Kidney capillary endothelial cell (primary cell): ENCODE measurements around the gene ROR1.

Source experiments
- DNase-seq: peaks from one replicate; pipeline ENCODE4 v3.0.0-alpha.2; 2018; ENCODE audit warnings: low spot score

ROR1 gene

DNA sequence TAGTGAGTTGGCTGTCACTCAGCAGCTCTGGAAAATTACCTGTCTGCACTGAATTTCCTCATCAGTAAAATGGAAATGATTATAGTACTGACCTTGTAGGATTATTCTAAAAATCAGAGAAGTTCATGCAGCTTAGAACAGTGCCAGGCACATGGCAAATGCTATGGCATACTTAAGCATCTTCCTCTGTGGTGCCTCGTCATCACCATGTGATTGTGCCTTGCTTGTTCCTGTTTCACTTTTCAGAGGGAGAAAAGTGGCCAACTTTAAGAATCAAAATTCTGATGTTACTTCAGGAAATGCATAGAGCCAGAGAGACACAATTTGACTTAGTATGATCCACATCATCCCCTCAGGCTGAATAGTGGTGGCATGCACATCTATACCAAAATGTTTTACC, 203.6 kb downstream of the ROR1 start:
- no peak for DNase-seq

DNA sequence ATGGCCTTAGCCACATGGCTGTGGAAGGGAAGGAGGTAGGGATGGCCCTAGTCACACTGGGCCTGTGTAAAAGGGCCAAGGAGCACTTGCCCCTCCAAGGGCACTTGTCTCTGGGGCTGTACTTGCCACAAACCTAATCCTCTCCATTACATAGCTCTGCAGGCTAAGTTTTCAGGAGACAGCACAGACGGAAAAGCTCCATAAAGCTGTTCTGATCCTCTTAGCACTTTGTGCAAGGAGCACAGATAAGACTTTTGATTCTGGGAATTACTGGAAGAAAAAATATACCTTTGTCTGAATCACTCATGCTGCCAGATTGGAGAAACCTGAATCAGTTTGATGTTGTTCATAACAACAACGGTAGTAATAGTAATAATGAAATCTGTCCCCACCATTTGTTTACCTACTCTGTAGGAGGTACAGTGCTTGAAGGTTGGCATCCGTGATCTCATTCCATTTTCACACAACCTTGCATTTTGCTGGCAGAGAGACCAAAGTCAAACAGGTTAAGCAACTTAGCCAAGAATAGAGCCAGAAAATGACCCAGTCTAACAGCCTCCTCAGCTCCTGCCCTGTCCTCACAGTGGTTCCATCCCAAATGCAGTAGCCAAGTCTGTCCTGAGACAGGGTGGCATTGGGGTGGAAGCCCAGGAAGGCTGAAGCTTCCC, 207.1 kb downstream of the ROR1 start:
- no peak for DNase-seq

DNA sequence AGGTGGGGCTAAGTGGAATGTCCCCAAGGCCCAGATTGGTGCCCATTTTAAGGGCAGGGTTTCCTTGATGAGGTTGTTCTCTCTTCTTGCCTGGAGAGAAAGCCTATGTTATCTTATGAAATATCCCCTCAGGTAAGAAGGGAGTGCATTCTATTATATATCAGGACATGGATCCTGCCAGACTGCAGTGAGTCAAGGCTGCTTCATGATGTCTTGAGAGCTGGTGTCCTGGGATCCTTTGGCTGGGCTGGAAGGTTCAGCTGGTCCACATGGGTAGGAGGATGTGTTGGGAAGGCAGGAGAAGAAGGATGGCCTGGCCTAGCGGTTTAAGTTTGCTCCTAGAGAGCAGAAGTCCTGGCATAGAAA, 207.6 kb downstream of the ROR1 start:
- DNase-seq, result no peak

DNA sequence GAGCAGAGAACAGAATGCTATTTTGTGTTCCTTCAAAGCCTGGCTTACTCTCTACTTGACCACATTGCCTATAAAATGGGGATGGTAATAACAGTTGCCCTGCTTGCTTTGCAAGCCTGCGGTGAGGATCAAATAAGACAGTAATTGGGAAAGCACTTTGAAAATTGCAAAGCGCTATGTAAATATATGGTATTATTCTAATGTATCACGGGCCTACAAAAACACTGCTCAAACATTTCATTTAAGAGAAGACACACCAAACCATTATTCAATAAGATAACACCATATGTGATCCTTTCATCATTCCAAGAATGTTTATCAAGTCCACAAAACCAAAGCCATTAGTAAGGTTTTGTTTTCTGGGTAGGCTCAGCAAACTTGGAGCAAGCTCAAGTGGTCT, 208.4 kb downstream of the ROR1 start:
- no peak for DNase-seq

DNA sequence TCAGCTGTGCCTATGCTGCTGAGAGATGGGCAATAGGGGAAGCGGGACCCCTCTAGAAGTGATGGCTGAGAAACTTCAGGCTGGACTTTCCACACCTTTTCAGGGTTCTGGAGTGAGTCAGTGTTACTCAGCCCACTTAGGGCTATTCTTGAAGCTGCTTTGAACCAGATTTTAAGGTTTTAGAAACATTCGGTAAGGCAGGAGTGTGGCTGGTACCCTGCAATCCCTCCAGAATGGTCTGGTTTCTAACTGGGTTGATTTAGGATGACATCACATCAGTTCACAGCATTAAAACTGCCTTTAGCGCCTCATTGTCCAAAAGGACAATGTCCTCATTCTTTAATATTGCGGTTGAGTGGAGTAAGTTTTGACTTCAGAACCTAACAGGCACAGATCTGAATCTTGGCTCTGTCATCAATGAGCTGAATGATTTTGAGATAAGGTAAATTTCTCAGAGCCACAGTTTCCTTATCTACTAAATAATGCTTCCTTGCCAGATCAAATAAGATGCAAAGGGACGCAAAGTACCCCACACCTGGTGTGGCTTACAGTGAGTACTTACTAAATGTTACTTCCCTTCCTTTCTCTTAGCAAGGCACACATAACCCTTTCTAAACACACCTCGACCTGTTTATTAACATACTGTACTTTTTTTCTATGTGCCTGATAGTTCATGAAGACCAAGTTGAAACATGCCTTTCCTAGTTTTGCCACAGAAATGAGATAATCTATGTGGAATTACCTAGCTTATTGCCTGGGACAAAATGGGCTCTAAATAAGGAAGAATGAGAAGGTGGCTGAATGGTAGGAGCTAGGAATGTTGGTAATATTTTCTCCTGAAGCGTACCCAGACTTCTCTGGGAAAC, 209.8 kb downstream of the ROR1 start:
- no peak for DNase-seq

DNA sequence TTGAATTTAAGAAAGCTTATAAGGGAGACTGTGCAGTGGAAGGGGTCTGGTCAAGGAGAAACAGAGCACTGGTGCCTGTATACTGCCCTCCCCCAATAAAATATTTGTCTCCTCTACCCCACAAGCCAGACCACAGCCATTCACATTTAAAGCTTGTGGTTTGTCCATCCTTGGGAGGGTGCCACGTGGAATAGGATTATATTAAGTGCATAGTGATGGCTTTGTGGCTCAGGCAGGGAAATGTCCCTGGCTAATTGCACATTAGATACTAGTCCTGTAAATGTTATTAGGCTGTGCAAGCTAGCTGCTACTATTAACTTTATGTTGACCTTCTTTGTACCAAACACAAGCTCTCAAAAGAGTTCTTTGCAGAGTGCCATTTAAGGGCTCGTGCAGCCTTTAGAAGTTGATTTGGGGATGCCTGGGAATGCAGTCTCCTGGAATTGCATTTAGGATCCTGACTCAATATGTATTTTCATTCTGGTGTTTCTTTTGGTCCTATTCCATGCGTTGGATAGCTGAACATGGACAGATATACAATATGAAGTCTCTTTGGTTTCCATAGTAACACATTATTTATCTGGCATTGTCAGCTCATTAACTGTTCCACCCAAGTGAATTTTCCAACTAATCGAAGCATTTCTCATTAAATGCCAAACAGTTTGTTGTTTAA, 210.6 kb downstream of the ROR1 start:
- DNase-seq, result no peak

DNA sequence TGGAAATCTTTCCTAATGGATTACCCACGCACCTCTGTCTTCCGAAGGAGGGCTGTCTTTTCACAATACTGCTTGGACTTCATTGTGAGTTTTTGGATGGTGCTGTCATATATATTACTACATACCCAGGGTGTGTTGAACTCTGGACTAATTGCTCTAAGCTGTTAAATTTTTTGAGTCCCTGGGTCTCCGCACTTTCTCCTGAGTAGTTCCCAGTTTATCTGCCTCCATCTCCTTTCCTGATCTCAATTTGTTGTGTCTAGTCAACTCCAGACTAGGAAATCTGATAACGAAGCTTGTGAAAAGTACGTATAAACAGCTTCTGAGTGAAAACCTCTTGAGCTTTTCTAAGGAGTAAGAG, 211.1 kb downstream of the ROR1 start:
- DNase-seq, result no peak

DNA sequence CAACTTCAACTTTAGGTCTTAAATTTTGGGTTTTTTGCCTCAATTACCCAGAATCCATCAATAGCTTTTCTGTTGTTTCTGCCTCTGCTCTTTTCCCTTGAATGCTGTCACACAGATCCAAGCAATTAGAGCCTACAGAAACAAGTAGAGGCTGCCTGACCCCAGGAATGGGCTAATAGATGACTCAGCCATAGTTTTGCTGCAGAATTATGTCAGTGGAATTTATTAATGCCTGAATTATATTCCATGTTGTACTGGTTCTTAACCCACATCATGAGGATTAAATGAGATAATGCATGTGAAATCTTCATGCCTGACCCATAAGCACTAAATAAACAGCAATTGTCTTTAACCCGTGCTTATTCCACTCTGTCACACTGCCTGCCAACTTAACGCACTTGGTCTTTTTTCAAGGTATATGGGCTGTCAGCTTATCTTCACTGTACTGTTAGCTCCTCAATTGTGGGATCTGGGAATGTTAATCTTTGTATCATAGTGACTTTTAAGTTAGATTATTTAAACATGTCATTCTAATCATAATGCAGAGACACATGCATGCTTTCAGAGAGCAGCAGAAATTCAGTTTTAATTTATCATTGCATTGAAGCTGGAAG, 213.3 kb downstream of the ROR1 start:
- no peak for DNase-seq

DNA sequence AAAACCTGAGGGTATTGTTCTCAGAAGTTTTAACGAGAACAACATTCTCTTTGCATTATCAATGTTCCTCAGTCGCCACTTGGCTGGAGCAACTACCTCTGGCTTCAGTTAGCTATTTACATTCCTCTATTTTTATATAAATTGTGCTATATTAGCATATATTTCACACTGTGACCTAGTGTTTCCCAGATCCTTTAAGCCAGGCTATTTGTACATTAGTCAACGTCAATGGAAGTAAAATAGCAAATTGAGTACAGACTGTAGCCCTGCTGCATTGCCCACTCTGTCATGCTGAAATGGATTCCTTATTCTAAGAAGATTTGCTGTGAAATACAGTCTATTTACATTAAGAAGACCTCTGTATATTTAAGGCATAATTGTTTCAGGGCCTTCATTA, 213.8 kb downstream of the ROR1 start:
- DNase-seq, result no peak

DNA sequence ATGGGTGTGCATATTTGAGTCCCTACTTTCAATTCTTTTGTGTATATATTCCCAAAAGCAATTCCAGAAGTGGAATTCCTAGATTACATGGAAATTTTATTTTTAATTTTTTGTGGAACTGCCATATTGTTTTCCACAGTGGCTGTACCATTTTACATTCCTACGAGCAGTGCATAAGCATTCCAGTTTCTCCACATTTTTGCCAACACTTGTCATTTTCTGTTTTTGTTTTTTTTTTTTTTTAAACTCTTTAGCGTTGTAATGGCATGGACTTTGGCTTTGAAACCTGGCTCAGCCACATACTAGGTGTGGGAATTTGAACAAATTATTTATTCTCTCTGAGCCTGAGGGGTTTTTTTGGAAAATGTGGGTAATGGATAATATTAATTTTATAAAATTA, 215.1 kb downstream of the ROR1 start:
- DNase-seq, result no peak

DNA sequence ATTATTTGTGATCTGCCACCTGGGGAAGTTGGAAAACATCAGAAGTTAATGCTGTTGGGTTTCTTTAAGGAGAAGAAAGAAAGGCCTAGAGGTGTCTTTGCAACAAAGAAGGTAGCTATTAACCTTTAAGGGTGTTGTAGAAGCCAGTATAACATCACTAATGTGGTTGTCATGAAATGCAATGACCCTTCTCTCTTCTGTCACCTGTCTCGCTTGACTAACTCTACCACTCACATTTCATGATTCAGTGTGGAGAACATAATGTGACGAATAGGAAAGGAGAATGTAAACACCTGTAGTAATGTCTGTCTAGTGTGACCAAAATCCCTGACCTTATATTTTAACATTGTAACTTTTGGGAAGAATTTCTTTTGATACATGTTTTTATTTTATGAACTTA, 217.9 kb downstream of the ROR1 start:
- no peak for DNase-seq

DNA sequence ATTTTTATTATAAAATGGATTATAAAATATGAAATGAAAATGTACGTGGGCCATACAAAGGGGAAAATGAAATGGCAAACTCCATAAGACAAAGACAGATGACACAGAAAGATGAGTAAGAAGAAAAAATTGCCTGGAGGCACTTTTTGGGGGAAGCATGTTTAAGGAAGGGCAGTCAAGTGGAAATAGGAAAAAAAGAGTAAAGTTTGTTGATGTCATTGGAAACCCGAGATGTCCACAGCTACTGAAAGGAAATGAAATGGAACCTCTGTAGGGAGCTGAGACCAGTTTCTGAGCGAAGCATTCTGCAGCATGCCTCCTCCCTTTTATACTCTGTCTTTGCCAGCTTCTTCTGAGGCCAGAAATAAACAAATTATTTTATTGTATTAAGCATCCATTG, 226.2 kb downstream of the ROR1 start:
- no peak for DNase-seq

DNA sequence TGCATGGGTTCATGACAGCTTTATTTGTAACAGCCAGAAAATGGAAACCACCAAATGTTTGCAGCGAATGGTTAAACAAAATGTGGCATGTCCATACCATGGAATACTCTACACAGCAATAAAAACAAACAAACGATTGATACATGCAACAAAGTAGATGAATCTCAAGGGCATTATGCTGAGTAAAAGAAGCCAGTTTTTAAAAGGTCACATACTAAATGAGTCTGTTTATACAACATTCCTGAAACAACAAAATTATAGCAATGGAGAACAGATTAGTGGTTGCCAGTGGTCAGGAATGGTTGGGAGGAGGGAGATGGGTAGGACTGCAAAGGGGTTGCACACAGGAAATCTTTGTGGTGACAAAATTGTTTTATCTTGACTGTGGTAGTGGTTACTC, 227.2 kb downstream of the ROR1 start:
- DNase-seq, result no peak

DNA sequence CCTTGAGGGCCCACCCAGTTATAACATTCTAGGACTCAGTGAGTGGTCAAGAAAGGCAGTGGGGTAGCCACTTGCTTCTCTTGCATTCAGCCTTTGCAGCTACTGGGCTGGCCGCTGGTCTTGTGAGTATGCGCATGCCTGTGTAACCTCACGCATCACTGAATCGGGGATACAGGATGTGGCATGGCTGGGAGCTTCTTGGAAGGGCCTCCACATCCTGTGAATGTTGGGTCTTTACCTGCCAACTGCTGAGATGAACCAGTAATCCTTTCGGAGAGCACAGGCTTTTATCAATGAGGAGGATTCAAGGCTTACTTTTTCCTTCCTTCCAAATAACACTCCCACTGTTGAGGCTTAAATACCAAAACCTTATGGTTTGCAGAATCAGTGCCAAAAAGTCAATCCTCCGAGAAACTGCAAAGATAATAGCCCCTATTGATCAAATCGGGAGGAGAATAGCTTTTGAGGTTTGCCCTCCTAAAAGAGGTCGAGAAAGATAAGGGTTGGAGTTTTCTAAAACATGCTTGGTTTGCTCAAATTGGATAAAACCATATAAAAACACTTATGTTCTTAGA, 230.7 kb downstream of the ROR1 start:
- no peak for DNase-seq

DNA sequence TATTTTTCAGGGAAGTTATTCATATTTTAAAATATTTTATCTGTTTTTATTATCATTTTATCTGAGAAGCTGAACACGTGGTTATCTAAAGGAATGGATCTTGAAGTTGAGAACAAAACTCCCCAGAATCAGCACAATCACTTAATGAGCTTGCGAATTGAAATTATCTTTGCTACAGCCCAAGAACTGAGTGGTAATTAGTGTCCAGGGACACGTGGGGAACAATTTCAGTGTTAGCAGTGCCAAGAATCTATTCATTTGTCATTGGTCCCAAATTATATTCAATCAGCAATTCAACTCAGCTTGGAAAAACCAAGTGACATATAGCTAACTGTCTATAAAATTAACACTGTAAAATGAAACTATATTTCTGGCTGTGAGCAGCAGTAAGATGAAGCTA, 232.0 kb downstream of the ROR1 start:
- no peak for DNase-seq

DNA sequence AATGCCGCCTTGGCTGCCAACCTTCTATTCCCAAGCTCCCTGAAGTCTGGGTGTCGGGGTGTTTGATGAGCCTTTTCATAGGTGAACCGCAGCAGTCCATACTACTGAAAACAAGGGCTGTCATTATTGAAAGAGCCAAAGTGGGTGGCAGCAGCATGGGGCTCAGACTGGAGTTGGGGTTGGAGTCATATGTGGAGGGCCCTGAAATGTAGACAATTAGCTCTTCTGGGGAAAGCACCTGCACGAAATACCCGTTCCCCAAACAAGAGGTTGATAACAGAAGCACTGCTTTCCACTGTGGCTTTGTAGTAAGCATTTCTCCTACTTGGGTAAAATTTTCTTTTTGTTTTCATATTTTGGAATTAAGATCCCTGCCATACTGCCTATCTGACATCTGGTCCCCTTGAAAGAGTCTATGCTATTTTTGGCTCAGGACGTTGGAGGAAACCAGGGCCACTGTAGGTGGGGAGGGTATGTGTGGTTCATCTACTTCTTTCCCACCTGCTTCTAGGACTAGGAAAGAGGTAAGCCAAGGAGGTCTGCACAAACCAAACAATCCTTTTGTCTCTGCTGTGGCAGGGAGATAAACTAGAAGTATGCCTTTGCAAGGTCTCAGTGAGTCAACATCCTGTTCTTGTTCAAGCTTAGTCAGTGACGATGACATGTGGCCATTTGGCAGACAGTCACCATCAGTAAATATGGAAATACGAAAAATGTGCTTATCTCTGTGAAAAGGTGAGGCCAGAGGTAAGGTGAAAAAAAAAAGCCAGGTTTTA, 232.6 kb downstream of the ROR1 start:
- peak; percentile 76 for DNase-seq

DNA sequence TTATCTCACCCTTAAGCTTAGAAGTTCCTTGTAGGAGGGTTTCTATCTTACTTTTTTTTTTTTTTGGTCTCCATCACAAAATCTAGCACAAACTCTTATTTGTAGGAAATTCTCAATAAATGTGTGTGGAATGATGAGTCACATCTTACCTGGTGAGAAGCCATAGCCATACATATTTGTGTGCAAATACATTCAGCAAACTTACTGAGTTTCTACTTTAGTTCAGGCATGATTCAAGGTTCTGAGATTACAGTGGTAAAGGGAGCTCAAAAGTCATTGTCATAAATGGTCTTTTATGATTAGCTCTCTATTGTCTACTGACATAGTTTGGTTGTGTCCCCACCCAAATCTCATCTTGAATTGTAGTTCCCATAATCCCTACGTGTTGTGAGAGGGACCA, 236.5 kb downstream of the ROR1 start:
- DNase-seq, result no peak

DNA sequence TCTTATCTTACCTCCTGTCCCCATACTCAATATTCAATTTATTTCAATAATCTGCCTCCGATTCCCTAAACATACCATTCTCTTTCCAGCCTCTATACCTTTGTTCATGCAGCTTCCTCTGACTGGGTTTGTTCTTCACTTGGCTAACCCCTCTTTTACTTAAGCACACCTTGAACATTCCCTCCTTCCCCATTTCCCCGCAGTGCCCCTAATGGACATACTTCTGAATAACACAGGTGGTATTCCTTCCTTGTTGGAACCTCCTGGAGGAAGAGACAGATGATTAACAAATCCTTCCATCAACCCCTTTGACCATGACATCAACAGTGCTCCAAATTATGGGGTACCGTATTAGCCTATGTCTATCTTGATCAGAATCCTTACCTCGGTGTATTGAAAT, 239.6 kb downstream of the ROR1 start:
- no peak for DNase-seq

DNA sequence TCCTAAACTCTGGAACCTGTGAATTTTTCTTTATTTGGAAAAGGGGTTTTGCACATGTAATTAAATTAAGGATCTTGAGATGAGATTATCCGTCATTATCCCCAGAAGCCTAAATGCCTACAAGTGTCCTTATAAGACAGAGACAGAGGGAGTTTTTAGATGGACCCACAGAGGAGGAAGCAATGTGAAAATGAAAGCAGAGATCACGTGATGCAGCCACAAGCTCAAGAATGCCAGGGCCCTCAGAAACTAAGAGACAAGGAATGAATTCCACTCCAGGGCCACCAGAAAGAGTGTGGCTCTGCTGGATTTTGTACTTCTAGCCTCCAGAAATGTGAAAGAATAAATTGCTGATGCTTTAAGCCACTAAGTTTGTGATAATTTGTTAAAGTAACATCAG, 246.0 kb downstream of the ROR1 start:
- no peak for DNase-seq

DNA sequence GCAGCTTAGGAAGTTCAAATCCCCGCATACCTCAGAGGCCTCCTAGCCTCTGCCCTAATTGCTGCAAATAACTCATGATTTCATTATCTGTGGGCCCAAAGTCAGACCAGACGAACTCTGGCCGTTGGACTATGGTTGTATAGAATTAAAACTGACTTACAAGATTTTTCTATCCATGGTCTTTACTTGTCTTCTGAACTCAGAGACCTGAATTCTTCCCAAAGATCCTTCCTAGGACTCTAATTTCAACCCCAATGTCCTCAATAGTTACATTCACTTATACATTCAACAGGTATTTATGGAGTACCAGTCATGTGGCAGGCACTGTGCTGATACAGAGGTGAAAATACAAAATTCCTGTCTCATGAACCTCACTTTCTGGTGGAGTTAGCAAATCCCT, 247.2 kb downstream of the ROR1 start:
- DNase-seq, result no peak

DNA sequence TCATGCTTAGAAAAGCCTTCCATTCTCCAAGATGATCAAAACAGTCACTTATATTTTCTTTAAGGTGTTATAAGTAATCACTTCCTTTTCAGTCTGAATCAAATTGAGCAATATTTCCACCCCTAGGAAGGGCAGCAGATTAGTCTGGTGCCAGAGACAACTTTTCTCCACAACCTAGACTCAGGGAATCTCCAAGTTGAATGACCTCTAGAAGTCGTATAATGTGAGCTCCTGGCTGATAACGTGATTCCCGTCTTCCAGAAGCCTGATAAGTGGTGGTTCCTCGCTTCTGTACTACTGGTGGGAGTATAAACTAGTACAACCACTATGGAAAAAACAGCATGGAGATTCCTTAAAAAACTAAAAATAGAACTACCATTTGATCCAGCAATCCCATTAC, 251.2 kb downstream of the ROR1 start:
- DNase-seq, result no peak

DNA sequence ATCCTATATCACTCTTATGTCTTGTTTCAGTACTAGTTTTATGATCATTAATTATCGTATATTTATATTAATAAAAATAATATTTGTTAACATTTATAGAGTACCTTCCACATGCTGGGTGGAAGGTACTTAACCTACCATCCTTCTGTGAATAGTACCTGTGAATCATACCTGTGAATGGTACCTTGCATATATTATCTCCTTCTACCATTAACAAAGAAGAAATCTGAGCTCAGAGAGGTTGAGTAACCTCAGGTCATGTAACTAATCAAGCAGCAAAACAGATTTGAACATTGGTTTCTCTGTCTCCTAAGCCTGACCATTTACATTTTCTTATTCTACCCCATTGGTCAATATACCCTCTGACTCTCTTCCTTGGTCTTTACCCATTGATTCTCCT, 255.2 kb downstream of the ROR1 start:
- DNase-seq, result no peak
